Measurements from ENCODE around the gene DUSP16. TPM values are rescaled to one million over a fixed set of nuclear protein-coding genes. Genes with fewer than 3 reads are reported as not detected.
"Not testable (repeated sequence)": the region's sequence is repeated elsewhere in the genome, so short reads cannot be mapped to it uniquely, and the experiment has no call there.

The DUSP16 gene
- total and polyA plus RNA-seq, 2 donors = 11.1 to 31.8 TPM

- no peaks in the 10 kb centered on the region for H3K36me3 ChIP-seq (ENCODE audit: insufficient read depth)
- WGBS = 48% methylated on average over 6 of the region's 6 CpGs
- H3K27ac ChIP-seq (ENCODE audit: low read depth) = no peak overlapping the region
Measured at GRCh38 chr12:12533238-12533829, 29.3 kb downstream of the DUSP16 start.

GRCh38 chr12:12531194-12531593, 31.5 kb downstream of the DUSP16 start:
- no peak for DNase-seq (ENCODE audit: extremely low spot score)
- WGBS = 78% methylated on average over 2 of the region's 2 CpGs
- H3K36me3 ChIP-seq (ENCODE audit: insufficient read depth) = no peaks in the 10 kb centered on the region
- no peak overlapping the region for H3K4me3 ChIP-seq (ENCODE audit: low read depth, low read length)
- H3K27ac ChIP-seq (ENCODE audit: low read depth) = no peak overlapping the region
- no peaks in the 10 kb centered on the region for H3K4me1 ChIP-seq (ENCODE audit: insufficient read depth)

More at GRCh38 chr12:12533238-12533829, 29.3 kb downstream of the DUSP16 start:
- no peaks in the 10 kb centered on the region for H3K4me1 ChIP-seq (ENCODE audit: insufficient read depth)
- peak; percentile 69 for DNase-seq (ENCODE audit: extremely low spot score)
- no peak overlapping the region for H3K4me3 ChIP-seq (ENCODE audit: low read depth, low read length)

GRCh38 chr12:12529783-12530421, 32.8 kb downstream of the DUSP16 start:
- Histone ChIP-seq H3K4me1 (ENCODE audit: insufficient read depth) (no peaks in the 10 kb centered on the region), H3K4me3 (ENCODE audit: low read depth, low read length) (no peak overlapping the region), H3K36me3 (ENCODE audit: insufficient read depth) (no peaks in the 10 kb centered on the region), H3K27ac (ENCODE audit: low read depth) (no peak overlapping the region)
- DNase-seq (ENCODE audit: extremely low spot score) = no peak
- WGBS = 78% methylated on average over 2 of the region's 2 CpGs

- H3K4me3 ChIP-seq (ENCODE audit: low read depth, low read length) = no peak overlapping the region
- no peaks in the 10 kb centered on the region for H3K4me1 ChIP-seq (ENCODE audit: insufficient read depth)
- no peak overlapping the region for H3K27ac ChIP-seq (ENCODE audit: low read depth)
- no peak for DNase-seq (ENCODE audit: extremely low spot score)
- no peaks in the 10 kb centered on the region for H3K36me3 ChIP-seq (ENCODE audit: insufficient read depth)
- WGBS = 72% methylated on average over 6 of the region's 6 CpGs
Measured at GRCh38 chr12:12528361-12529270, 34.0 kb downstream of the DUSP16 start.

- 88% methylated on average over 5 of the region's 5 CpGs for WGBS
- no peak overlapping the region for H3K27ac ChIP-seq (ENCODE audit: low read depth)
- H3K4me3 ChIP-seq (ENCODE audit: low read depth, low read length) = no peak overlapping the region
- no peaks in the 10 kb centered on the region for H3K4me1 ChIP-seq (ENCODE audit: insufficient read depth)
- no peak for DNase-seq (ENCODE audit: extremely low spot score)
- H3K36me3 ChIP-seq (ENCODE audit: insufficient read depth) = no peaks in the 10 kb centered on the region
Measured at GRCh38 chr12:12527820-12528296, 34.8 kb downstream of the DUSP16 start.

- Histone ChIP-seq H3K4me1 (ENCODE audit: insufficient read depth) (no peaks in the 10 kb centered on the region), H3K4me3 (ENCODE audit: low read depth, low read length) (no peak overlapping the region), H3K27ac (ENCODE audit: low read depth) (no peak overlapping the region), H3K36me3 (ENCODE audit: insufficient read depth) (no peaks in the 10 kb centered on the region)
- DNase-seq (ENCODE audit: extremely low spot score) = no peak
Measured at GRCh38 chr12:12524128-12524527, 38.5 kb downstream of the DUSP16 start.

GRCh38 chr12:12523229-12523628, 39.4 kb downstream of the DUSP16 start:
- no peak for DNase-seq (ENCODE audit: extremely low spot score)
- H3K27ac ChIP-seq (ENCODE audit: low read depth) = no peak overlapping the region
- H3K36me3 ChIP-seq (ENCODE audit: insufficient read depth) = no peaks in the 10 kb centered on the region

GRCh38 chr12:12522657-12523056, 40.0 kb downstream of the DUSP16 start:
- not testable (repeated sequence) for DNase-seq (ENCODE audit: extremely low spot score); H3K4me1 ChIP-seq (ENCODE audit: insufficient read depth); H3K4me3 ChIP-seq (ENCODE audit: low read depth, low read length); H3K36me3 ChIP-seq (ENCODE audit: insufficient read depth); H3K27ac ChIP-seq (ENCODE audit: low read depth)
- 96% methylated on average over 4 of the region's 4 CpGs for WGBS

More at GRCh38 chr12:12523229-12523628, 39.4 kb downstream of the DUSP16 start:
- Histone ChIP-seq H3K4me3 (ENCODE audit: low read depth, low read length) (no peak overlapping the region), H3K4me1 (ENCODE audit: insufficient read depth) (no peaks in the 10 kb centered on the region)

- WGBS = 89% methylated on average over 6 of the region's 6 CpGs
- no peak overlapping the region for H3K4me3 ChIP-seq (ENCODE audit: low read depth, low read length)
- DNase-seq (ENCODE audit: extremely low spot score) = no peak
- no peaks in the 10 kb centered on the region for H3K4me1 ChIP-seq (ENCODE audit: insufficient read depth)
- no peaks in the 10 kb centered on the region for H3K36me3 ChIP-seq (ENCODE audit: insufficient read depth)
- H3K27ac ChIP-seq (ENCODE audit: low read depth) = no peak overlapping the region
Measured at GRCh38 chr12:12521888-12522287, 40.8 kb downstream of the DUSP16 start.

GRCh38 chr12:12521044-12521485, 41.6 kb downstream of the DUSP16 start:
- H3K27ac ChIP-seq (ENCODE audit: low read depth) = no peak overlapping the region
- H3K36me3 ChIP-seq (ENCODE audit: insufficient read depth) = no peaks in the 10 kb centered on the region
- no peak for DNase-seq (ENCODE audit: extremely low spot score)
- WGBS = 84% methylated on average over 8 of the region's 8 CpGs
- H3K4me3 ChIP-seq (ENCODE audit: low read depth, low read length) = no peak overlapping the region
- no peaks in the 10 kb centered on the region for H3K4me1 ChIP-seq (ENCODE audit: insufficient read depth)

- no peak overlapping the region for H3K27ac ChIP-seq (ENCODE audit: low read depth)
- H3K4me3 ChIP-seq (ENCODE audit: low read depth, low read length) = no peak overlapping the region
- H3K4me1 ChIP-seq (ENCODE audit: insufficient read depth) = no peaks in the 10 kb centered on the region
- DNase-seq (ENCODE audit: extremely low spot score) = no peak
- no peaks in the 10 kb centered on the region for H3K36me3 ChIP-seq (ENCODE audit: insufficient read depth)
Measured at GRCh38 chr12:12520273-12520672, 42.4 kb downstream of the DUSP16 start.

- no peak overlapping the region for H3K27ac ChIP-seq (ENCODE audit: low read depth)
- no peak overlapping the region for H3K4me3 ChIP-seq (ENCODE audit: low read depth, low read length)
- no peaks in the 10 kb centered on the region for H3K4me1 ChIP-seq (ENCODE audit: insufficient read depth)
- 87% methylated on average over 4 of the region's 4 CpGs for WGBS
- DNase-seq (ENCODE audit: extremely low spot score) = no peak
- H3K36me3 ChIP-seq (ENCODE audit: insufficient read depth) = no peaks in the 10 kb centered on the region
Measured at GRCh38 chr12:12519354-12519998, 43.2 kb downstream of the DUSP16 start.

- Histone ChIP-seq H3K36me3 (ENCODE audit: insufficient read depth) (no peaks in the 10 kb centered on the region), H3K4me1 (ENCODE audit: insufficient read depth) (no peaks in the 10 kb centered on the region), H3K27ac (ENCODE audit: low read depth) (no peak overlapping the region), H3K4me3 (ENCODE audit: low read depth, low read length) (no peak overlapping the region)
- no peak for DNase-seq (ENCODE audit: extremely low spot score)
- 60% methylated on average over 4 of the region's 4 CpGs for WGBS
Measured at GRCh38 chr12:12518919-12519318, 43.7 kb downstream of the DUSP16 start.
